HG03045 (cell line): ENCODE measurements around the gene SYT15.
"Not testable (repeated sequence)": the region's sequence is repeated elsewhere in the genome, so short reads cannot be mapped to it uniquely, and the experiment has no call there.

Experiments
- ATAC-seq: cut with Tn5 transposase; IDR thresholded peaks from one replicate; pipeline ENCODE4 v1.9.1; 2021; ENCODE audit warnings: mild to moderate bottlenecking, moderate library complexity; ENCODE audit not compliant: unreplicated experiment

SYT15 gene

GRCh38 chr10:46555713-46556514 is 23.0 kb upstream of the SYT15 start:
- no peak for ATAC-seq

GRCh38 chr10:46556515-46557318 is 22.2 kb upstream of the SYT15 start, which contains the start of gene GPRIN2:
Gene GPRIN2, minus strand, starts transcription at chr10:46556658. Its CDS starts 5,922 bp downstream, at chr10:46550736.
- no peak for ATAC-seq

GRCh38 chr10:46557319-46558121 is 21.4 kb upstream of the SYT15 start:
- ATAC-seq: no peak

- ATAC-seq: no peak
These were observed 20.9 kb upstream of the SYT15 start for GRCh38 chr10:46558122-46558391.

- no peak for ATAC-seq
These were observed 20.3 kb upstream of the SYT15 start for GRCh38 chr10:46558392-46559185.

GRCh38 chr10:46559231-46559671 is 19.7 kb upstream of the SYT15 start:
- ATAC-seq: no peak

- ATAC-seq: no peak
These were observed 18.5 kb upstream of the SYT15 start for GRCh38 chr10:46560381-46560780.

- no peak for ATAC-seq
These were observed 18.0 kb upstream of the SYT15 start for GRCh38 chr10:46560952-46561351.

- ATAC-seq: not testable (repeated sequence)
These were observed 13.2 kb upstream of the SYT15 start for GRCh38 chr10:46565591-46566332.

- ATAC-seq: not testable (repeated sequence)
These were observed 11.8 kb upstream of the SYT15 start for GRCh38 chr10:46567151-46567550.

GRCh38 chr10:46570655-46571054 is 8.3 kb upstream of the SYT15 start:
- ATAC-seq: not testable (repeated sequence)

GRCh38 chr10:46572765-46573164 is 6.2 kb upstream of the SYT15 start:
- not testable (repeated sequence) for ATAC-seq

- ATAC-seq: not testable (repeated sequence)
These were observed 5.6 kb upstream of the SYT15 start for GRCh38 chr10:46573314-46573713.

GRCh38 chr10:46573884-46574283 is 5.0 kb upstream of the SYT15 start:
- not testable (repeated sequence) for ATAC-seq

- not testable (repeated sequence) for ATAC-seq
These were observed 1.1 kb upstream of the SYT15 start for GRCh38 chr10:46577624-46578473.

- ATAC-seq: not testable (repeated sequence)
These were observed 450 bp downstream of the SYT15 start for GRCh38 chr10:46579378-46579777.

- not testable (repeated sequence) for ATAC-seq
These were observed 3.1 kb downstream of the SYT15 start for GRCh38 chr10:46581997-46582396.

GRCh38 chr10:46582568-46582967 is 3.6 kb downstream of the SYT15 start:
- ATAC-seq: not testable (repeated sequence)

- not testable (repeated sequence) for ATAC-seq
These were observed 5.3 kb downstream of the SYT15 start for GRCh38 chr10:46584196-46584595.
